GM19025 (cell line): ENCODE measurements around the gene IFI27L1.

Source experiments
- ATAC-seq: cut with Tn5 transposase; IDR thresholded peaks from one replicate; pipeline ENCODE4 v1.9.1; 2021; ENCODE audit warnings: mild to moderate bottlenecking, low read depth, moderate library complexity; ENCODE audit not compliant: unreplicated experiment

IFI27L1 gene

GRCh38 chr14:94077111-94077821 lies 3.8 kb upstream of the IFI27L1 start:
- no peak for ATAC-seq

GRCh38 chr14:94077823-94078222 lies 3.3 kb upstream of the IFI27L1 start:
- ATAC-seq = no peak

- no peak for ATAC-seq
Observed at GRCh38 chr14:94079891-94080620, 1.1 kb upstream of the IFI27L1 start.

- peak; percentile 14 for ATAC-seq
Observed at GRCh38 chr14:94081386-94081820, 293 bp downstream of the IFI27L1 start.

- no peak for ATAC-seq
Observed at GRCh38 chr14:94087891-94088290, 6.8 kb downstream of the IFI27L1 start.

- ATAC-seq = no peak
Observed at GRCh38 chr14:94088516-94088915, 7.4 kb downstream of the IFI27L1 start.

- no peak for ATAC-seq
Observed at GRCh38 chr14:94089479-94089878, 8.4 kb downstream of the IFI27L1 start.

GRCh38 chr14:94093418-94093817 lies 12.3 kb downstream of the IFI27L1 start:
- ATAC-seq = no peak

- ATAC-seq = no peak
Observed at GRCh38 chr14:94097091-94097490, 16.0 kb downstream of the IFI27L1 start.

GRCh38 chr14:94098326-94098992 lies 17.3 kb downstream of the IFI27L1 start:
- ATAC-seq = no peak

GRCh38 chr14:94099006-94099405 lies 17.9 kb downstream of the IFI27L1 start:
- no peak for ATAC-seq

GRCh38 chr14:94100847-94101246 lies 19.7 kb downstream of the IFI27L1 start:
- no peak for ATAC-seq

GRCh38 chr14:94101748-94102147 lies 20.6 kb downstream of the IFI27L1 start:
- ATAC-seq = no peak

- no peak for ATAC-seq
Observed at GRCh38 chr14:94102768-94103482, 21.8 kb downstream of the IFI27L1 start.

- no peak for ATAC-seq
Observed at GRCh38 chr14:94103554-94104150, 22.5 kb downstream of the IFI27L1 start.

- no peak for ATAC-seq
Observed at GRCh38 chr14:94104731-94105130, 23.6 kb downstream of the IFI27L1 start.

- ATAC-seq = no peak
Observed at GRCh38 chr14:94109915-94110250, 28.8 kb downstream of the IFI27L1 start.

- no peak for ATAC-seq
Observed at GRCh38 chr14:94110552-94111181, 29.6 kb downstream of the IFI27L1 start, which contains the start of gene IFI27. TSS of gene IFI27 (plus strand) at chr14:94110736.

GRCh38 chr14:94111276-94112095 lies 30.4 kb downstream of the IFI27L1 start:
- no peak for ATAC-seq
